H1 (cell line): ENCODE results near the gene FAM186B. TPM values are rescaled to one million over a fixed set of nuclear protein-coding genes. Genes with fewer than 3 reads are reported as not detected.

Experiments used
- BACH1 ChIP-seq: IDR thresholded peaks from 2 replicates; pipeline ENCODE4 v1.6.1; 2012; ENCODE audit warnings: low read length, improper control_type of control experiment
- BRCA1 ChIP-seq: IDR thresholded peaks from 2 replicates; pipeline ENCODE4 v1.6.1; 2012; ENCODE audit warnings: low read depth, low read length, improper control_type of control experiment
- CEBPB ChIP-seq: IDR thresholded peaks from 2 replicates; pipeline ENCODE4 v1.6.1; 2012; ENCODE audit warnings: low read depth, low read length
- EP300 ChIP-seq, 2 experiments: IDR thresholded peaks; 1 replicate in 1 of 2; 2 replicates in 1 of 2; pipeline ENCODE4 v1.6.1; 2011 to 2012; ENCODE audit warnings: low read depth in 2 of 2, low read length in 2 of 2, mild to moderate bottlenecking in 2 of 2, borderline replicate concordance in 1 of 2, inconsistent platforms in 1 of 2, moderate library complexity in 1 of 2
- KDM1A ChIP-seq: fragments of 200-600, 300-600 bp; sonication (generic); IDR thresholded peaks from 2 replicates; pipeline ENCODE4 v1.7.1; 2016; ENCODE audit warnings: mild to moderate bottlenecking, low read length, borderline replicate concordance
- PHF8 ChIP-seq: fragments of 200-600 bp; sonication (generic); conservative IDR thresholded peaks from 2 replicates; pipeline ENCODE4 v1.7.1; 2012; ENCODE audit warnings: low read depth, mild to moderate bottlenecking, inconsistent platforms, low read length, moderate library complexity
- RAD21 ChIP-seq, 2 experiments: IDR thresholded peaks in 1 of 2; conservative IDR thresholded peaks in 1 of 2; 2 replicates each; pipeline ENCODE4 v1.6.1; 2011; ENCODE audit warnings: low read depth in 2 of 2, low read length in 2 of 2, improper control_type of control experiment in 1 of 2, inconsistent platforms in 1 of 2, mild to moderate bottlenecking in 1 of 2, moderate library complexity in 1 of 2
- SUZ12 ChIP-seq: fragments of 200-600 bp; sonication (generic); IDR thresholded peaks from 2 replicates; pipeline ENCODE4 v1.6.1; 2012; ENCODE audit warnings: mild to moderate bottlenecking, inconsistent platforms, low read length, moderate library complexity, mixed read lengths
- polyA plus RNA-seq, 7 experiments: library from polyadenylated mRNA; depleted of rRNA in 3 of 7; stranded (reverse) in 5 of 7; unstranded in 2 of 7; fragments of >200 nt in 5 of 7; fragments of 200-250 nt in 2 of 7; gene quantifications; 1 replicate in 5 of 7; 2 replicates in 1 of 7; 4 replicates in 1 of 7; pipeline versions ENCODE4 v1.2.1 to v1.2.3, GENCODE V29; 2011 to 2013; ENCODE audit warnings: missing spikeins in 2 of 7, mixed read lengths in 2 of 7
- total RNA-seq: library from RNA; stranded (reverse); fragmentation: NEBNext Ultra II Directional; extraction: Animal tissue kit (Norgen Biotek cat#: 25700); gene quantifications from 2 replicates; pipeline ENCODE4 v1.2.1, GENCODE V29; 2021
- TF ChIP-seq, protein P1 (sequence below): fragments of 300-600 bp; sonication (generic); IDR thresholded peaks from 2 replicates; pipeline ENCODE4 v1.7.1; 2012; ENCODE audit warnings: low read length, moderate library complexity, mild to moderate bottlenecking, inconsistent platforms; ENCODE audit not compliant: insufficient replicate concordance

Gene FAM186B
- total and polyA plus RNA-seq, 2 of the 8 experiments (the other 6 are each of a cell fraction or from before 2014, with no cell fraction given): 0.12 to 0.73 TPM

DNA sequence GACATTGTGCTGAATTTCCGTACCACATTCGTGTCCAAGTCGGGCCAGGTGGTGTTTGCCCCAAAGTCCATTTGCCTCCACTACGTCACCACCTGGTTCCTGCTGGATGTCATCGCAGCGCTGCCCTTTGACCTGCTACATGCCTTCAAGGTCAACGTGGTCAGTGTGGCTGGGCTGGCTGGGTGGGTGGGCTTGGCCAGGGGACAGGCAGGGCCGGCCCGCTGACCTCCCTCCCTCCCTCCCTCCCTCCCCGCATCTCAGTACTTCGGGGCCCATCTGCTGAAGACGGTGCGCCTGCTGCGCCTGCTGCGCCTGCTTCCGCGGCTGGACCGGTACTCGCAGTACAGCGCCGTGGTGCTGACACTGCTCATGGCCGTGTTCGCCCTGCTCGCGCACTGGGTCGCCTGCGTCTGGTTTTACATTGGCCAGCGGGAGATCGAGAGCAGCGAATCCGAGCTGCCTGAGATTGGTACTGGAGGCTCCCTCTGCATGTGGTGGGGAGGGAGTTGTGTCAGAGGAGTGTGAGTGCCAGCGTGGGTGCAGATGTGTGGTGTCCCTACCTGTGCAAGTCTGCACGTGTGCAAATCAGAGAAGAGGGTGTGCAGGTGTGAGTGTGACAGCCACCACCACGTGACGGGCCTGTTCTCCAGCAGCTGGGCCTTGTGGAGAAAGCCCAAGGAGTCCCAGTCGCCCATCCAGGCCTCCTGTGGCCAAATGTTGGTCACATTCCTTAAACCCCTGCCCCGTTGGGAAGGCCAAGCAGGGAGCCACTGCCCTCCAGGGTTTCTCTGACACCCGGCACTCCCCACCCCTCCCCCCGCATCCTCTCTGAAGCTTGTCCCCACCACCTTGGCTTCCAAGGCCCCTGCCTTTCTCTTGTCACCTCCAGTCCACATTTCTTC, 61.3 kb downstream of the FAM186B start (continued):
- no peak for TF ChIP-seq BRCA1
- no peak for TF ChIP-seq EP300 (IDR thresholded peaks at IDR 0.05; ENCODE audit: borderline replicate concordance in 1 of 2, low read depth in 2 of 2, low read length in 2 of 2)
- TF ChIP-seq BACH1: no peak
- no peak for TF ChIP-seq SUZ12
- no peak for TF ChIP-seq RAD21 (IDR thresholded peaks at IDR 0.05 in 1 of 2, conservative IDR thresholded peaks at IDR 0.05 in 1 of 2; ENCODE audit: low read depth in 2 of 2, low read length in 2 of 2)
- no peak for TF ChIP-seq PHF8
- TF ChIP-seq, protein P1, sequence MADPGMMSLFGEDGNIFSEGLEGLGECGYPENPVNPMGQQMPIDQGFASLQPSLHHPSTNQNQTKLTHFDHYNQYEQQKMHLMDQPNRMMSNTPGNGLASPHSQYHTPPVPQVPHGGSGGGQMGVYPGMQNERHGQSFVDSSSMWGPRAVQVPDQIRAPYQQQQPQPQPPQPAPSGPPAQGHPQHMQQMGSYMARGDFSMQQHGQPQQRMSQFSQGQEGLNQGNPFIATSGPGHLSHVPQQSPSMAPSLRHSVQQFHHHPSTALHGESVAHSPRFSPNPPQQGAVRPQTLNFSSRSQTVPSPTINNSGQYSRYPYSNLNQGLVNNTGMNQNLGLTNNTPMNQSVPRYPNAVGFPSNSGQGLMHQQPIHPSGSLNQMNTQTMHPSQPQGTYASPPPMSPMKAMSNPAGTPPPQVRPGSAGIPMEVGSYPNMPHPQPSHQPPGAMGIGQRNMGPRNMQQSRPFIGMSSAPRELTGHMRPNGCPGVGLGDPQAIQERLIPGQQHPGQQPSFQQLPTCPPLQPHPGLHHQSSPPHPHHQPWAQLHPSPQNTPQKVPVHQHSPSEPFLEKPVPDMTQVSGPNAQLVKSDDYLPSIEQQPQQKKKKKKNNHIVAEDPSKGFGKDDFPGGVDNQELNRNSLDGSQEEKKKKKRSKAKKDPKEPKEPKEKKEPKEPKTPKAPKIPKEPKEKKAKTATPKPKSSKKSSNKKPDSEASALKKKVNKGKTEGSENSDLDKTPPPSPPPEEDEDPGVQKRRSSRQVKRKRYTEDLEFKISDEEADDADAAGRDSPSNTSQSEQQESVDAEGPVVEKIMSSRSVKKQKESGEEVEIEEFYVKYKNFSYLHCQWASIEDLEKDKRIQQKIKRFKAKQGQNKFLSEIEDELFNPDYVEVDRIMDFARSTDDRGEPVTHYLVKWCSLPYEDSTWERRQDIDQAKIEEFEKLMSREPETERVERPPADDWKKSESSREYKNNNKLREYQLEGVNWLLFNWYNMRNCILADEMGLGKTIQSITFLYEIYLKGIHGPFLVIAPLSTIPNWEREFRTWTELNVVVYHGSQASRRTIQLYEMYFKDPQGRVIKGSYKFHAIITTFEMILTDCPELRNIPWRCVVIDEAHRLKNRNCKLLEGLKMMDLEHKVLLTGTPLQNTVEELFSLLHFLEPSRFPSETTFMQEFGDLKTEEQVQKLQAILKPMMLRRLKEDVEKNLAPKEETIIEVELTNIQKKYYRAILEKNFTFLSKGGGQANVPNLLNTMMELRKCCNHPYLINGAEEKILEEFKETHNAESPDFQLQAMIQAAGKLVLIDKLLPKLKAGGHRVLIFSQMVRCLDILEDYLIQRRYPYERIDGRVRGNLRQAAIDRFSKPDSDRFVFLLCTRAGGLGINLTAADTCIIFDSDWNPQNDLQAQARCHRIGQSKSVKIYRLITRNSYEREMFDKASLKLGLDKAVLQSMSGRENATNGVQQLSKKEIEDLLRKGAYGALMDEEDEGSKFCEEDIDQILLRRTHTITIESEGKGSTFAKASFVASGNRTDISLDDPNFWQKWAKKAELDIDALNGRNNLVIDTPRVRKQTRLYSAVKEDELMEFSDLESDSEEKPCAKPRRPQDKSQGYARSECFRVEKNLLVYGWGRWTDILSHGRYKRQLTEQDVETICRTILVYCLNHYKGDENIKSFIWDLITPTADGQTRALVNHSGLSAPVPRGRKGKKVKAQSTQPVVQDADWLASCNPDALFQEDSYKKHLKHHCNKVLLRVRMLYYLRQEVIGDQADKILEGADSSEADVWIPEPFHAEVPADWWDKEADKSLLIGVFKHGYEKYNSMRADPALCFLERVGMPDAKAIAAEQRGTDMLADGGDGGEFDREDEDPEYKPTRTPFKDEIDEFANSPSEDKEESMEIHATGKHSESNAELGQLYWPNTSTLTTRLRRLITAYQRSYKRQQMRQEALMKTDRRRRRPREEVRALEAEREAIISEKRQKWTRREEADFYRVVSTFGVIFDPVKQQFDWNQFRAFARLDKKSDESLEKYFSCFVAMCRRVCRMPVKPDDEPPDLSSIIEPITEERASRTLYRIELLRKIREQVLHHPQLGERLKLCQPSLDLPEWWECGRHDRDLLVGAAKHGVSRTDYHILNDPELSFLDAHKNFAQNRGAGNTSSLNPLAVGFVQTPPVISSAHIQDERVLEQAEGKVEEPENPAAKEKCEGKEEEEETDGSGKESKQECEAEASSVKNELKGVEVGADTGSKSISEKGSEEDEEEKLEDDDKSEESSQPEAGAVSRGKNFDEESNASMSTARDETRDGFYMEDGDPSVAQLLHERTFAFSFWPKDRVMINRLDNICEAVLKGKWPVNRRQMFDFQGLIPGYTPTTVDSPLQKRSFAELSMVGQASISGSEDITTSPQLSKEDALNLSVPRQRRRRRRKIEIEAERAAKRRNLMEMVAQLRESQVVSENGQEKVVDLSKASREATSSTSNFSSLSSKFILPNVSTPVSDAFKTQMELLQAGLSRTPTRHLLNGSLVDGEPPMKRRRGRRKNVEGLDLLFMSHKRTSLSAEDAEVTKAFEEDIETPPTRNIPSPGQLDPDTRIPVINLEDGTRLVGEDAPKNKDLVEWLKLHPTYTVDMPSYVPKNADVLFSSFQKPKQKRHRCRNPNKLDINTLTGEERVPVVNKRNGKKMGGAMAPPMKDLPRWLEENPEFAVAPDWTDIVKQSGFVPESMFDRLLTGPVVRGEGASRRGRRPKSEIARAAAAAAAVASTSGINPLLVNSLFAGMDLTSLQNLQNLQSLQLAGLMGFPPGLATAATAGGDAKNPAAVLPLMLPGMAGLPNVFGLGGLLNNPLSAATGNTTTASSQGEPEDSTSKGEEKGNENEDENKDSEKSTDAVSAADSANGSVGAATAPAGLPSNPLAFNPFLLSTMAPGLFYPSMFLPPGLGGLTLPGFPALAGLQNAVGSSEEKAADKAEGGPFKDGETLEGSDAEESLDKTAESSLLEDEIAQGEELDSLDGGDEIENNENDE: no peak
- TF ChIP-seq KDM1A: no peak
- TF ChIP-seq CEBPB: no peak
